Measurements from ENCODE around the gene FOXS1. TPM values are rescaled to one million over a fixed set of nuclear protein-coding genes. Genes with fewer than 3 reads are reported as not detected.

FOXS1 gene
- total RNA-seq, 1 experiment from 2014 or later: 0.22 TPM

DNA sequence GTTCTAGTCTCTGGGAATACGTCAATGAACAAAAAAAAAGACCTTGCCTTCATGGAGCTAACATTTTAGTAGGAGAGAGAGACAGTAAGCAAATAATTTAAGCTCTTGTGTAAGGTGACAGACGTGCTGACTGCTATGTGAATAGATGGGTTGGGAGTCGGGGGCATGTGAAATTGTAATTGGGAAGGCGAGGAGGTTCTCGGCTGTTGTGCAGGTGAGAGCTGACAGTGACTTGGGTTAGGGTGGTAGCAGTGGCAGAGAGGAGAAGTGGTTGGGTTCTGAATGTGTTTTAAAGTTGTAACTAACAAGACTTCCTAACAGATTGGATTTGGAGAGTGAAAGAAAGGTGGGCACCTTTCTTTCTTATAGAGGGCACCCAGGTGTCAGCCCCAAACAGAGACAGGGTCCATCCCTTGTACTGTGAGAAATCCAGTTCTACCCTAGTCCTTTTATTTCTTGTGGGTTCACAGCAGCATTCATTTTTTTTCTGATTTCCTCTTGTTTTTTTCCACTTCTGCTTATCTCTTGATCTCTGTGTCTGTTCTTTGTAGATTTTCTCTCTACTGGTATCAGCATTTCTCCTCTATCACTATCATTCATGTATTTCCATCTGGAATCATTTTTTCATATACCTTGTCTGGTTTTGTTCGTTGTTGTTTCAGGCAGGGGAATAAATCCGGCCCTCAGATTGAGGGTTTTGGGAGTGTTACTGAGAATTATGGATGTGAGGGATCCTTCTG is 41.7 kb downstream of the FOXS1 start:
- no peak overlapping the region for H4K91ac ChIP-seq (ENCODE audit: insufficient read length, low read depth, low read length)
- H3K79me1 ChIP-seq (ENCODE audit: insufficient read depth, low read depth, low read length, poor library complexity, severe bottlenecking): no peaks in the 10 kb centered on the region
- no peaks in the 10 kb centered on the region for H3K27me3 Mint-ChIP-seq (ENCODE audit: low read depth)
- no peaks in the 10 kb centered on the region for H3K9me3 ChIP-seq (ENCODE audit: control insufficient read depth, low read depth, low read length)
- H3K23me2 ChIP-seq (ENCODE audit: insufficient read length, low read depth, low read length, poor library complexity, severe bottlenecking): peaks cover 3% of the 10 kb centered on the region
- H2AK5ac ChIP-seq (ENCODE audit: insufficient read length, low read length): no peak overlapping the region
- H3K27ac ChIP-seq (ENCODE audit: insufficient read length, low read depth, low read length): no peak overlapping the region
- H2BK12ac ChIP-seq (ENCODE audit: insufficient read length, low read depth, low read length): no peak overlapping the region
- no peak overlapping the region for H2BK120ac ChIP-seq (ENCODE audit: low read depth, low read length, poor library complexity, severe bottlenecking)
- H3K27me3 ChIP-seq (ENCODE audit: insufficient read depth, low read length): no peaks in the 10 kb centered on the region
- H3K4me2 ChIP-seq (ENCODE audit: insufficient read depth, insufficient read length, low read length): no peak overlapping the region
- TF ChIP-seq, protein P1, sequence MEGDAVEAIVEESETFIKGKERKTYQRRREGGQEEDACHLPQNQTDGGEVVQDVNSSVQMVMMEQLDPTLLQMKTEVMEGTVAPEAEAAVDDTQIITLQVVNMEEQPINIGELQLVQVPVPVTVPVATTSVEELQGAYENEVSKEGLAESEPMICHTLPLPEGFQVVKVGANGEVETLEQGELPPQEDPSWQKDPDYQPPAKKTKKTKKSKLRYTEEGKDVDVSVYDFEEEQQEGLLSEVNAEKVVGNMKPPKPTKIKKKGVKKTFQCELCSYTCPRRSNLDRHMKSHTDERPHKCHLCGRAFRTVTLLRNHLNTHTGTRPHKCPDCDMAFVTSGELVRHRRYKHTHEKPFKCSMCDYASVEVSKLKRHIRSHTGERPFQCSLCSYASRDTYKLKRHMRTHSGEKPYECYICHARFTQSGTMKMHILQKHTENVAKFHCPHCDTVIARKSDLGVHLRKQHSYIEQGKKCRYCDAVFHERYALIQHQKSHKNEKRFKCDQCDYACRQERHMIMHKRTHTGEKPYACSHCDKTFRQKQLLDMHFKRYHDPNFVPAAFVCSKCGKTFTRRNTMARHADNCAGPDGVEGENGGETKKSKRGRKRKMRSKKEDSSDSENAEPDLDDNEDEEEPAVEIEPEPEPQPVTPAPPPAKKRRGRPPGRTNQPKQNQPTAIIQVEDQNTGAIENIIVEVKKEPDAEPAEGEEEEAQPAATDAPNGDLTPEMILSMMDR (conservative IDR thresholded peaks at IDR 0.05): no peak
- H2BK5ac ChIP-seq (ENCODE audit: insufficient read length, low read length): no peak overlapping the region
- H3K27ac Mint-ChIP-seq: peak overlapping the region in 1 of 3 experiments; percentile 12; a peak in 2 of 7 replicates
- H3K23ac ChIP-seq (ENCODE audit: insufficient read length, low read depth, low read length): no peak overlapping the region
- H3K4ac ChIP-seq (ENCODE audit: low read depth, low read length): no peak overlapping the region
- no peak overlapping the region for H2BK20ac ChIP-seq (ENCODE audit: low read depth, low read length, poor library complexity, severe bottlenecking)
- no peak overlapping the region for H3K18ac ChIP-seq (ENCODE audit: insufficient read length, low read depth, low read length)
- no peak overlapping the region for H3K4me3 Mint-ChIP-seq
- H3T11ph ChIP-seq (ENCODE audit: low read length): no peak overlapping the region
- no peaks in the 10 kb centered on the region; a peak in 1 of 5 replicates for H3K9me3 Mint-ChIP-seq
- no peak overlapping the region for H2BK15ac ChIP-seq (ENCODE audit: low read depth, low read length)
- H3K4me1 Mint-ChIP-seq: no peaks in the 10 kb centered on the region
- no peak overlapping the region for H3K9ac ChIP-seq (ENCODE audit: extremely low read depth, insufficient read length, low read length)
- no peaks in the 10 kb centered on the region for H3K79me2 ChIP-seq (ENCODE audit: insufficient read depth, low read length)
- no peak overlapping the region for H4K5ac ChIP-seq (ENCODE audit: insufficient read length, low read depth, low read length)
- H3K56ac ChIP-seq (ENCODE audit: insufficient read length, low read depth, low read length): no peak overlapping the region
- no peaks in the 10 kb centered on the region for H3K4me1 ChIP-seq (ENCODE audit: insufficient read depth, low read length)
- no peak for DNase-seq
- H3K14ac ChIP-seq (ENCODE audit: insufficient read depth, low read length): no peak overlapping the region
- no CpG with 5 or more reads among the region's 7 CpGs for WGBS (ENCODE audit: extremely low coverage, insufficient read length, low lambda C conversion rate)
- peaks cover 15 to 76% (median 53%) of the 10 kb centered on the region in 3 experiments; a peak in 6 of 7 replicates for H3K36me3 Mint-ChIP-seq (ENCODE audit: insufficient read depth in 1 of 3, low read depth in 3 of 3)
- H2AFZ ChIP-seq (ENCODE audit: low read length): no peak overlapping the region
- H4K8ac ChIP-seq (replicated peaks; ENCODE audit: insufficient read length, low read depth, low read length): no peak overlapping the region
- H4K20me1 ChIP-seq (ENCODE audit: control insufficient read depth, insufficient read depth, insufficient read length): no peaks in the 10 kb centered on the region
